ENCODE results near the gene OR4A47.
"Not testable (repeated sequence)": the region's sequence is repeated elsewhere in the genome, so short reads cannot be mapped to it uniquely, and the experiment has no call there.

DNA sequence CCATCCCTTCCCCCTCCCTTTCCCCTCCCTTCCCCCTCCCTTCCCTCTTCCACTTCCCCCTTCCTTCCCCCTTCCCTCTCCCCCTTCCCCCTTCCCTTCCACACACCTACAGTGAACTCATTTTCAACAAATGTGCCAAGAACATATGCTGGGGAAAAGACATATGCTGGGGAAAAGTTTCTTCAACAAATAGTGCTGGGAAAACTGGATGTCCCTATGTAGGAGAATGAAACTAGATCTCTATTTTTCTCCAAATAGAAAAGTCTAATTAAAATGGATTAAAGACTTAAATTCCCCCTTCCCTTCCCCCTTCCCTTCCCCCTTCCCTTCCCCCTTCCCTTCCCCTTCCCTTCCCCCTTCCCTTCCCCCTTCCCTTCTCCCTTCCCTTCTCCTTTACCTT lies 17.6 kb downstream of the OR4A47 start:
- TF ChIP-seq, protein P1, sequence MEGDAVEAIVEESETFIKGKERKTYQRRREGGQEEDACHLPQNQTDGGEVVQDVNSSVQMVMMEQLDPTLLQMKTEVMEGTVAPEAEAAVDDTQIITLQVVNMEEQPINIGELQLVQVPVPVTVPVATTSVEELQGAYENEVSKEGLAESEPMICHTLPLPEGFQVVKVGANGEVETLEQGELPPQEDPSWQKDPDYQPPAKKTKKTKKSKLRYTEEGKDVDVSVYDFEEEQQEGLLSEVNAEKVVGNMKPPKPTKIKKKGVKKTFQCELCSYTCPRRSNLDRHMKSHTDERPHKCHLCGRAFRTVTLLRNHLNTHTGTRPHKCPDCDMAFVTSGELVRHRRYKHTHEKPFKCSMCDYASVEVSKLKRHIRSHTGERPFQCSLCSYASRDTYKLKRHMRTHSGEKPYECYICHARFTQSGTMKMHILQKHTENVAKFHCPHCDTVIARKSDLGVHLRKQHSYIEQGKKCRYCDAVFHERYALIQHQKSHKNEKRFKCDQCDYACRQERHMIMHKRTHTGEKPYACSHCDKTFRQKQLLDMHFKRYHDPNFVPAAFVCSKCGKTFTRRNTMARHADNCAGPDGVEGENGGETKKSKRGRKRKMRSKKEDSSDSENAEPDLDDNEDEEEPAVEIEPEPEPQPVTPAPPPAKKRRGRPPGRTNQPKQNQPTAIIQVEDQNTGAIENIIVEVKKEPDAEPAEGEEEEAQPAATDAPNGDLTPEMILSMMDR (IDR thresholded peaks at IDR 0.05; ENCODE audit: poor library complexity), result not testable (repeated sequence)
- TF ChIP-seq EZH2phosphoT487 (IDR thresholded peaks at IDR 0.05; ENCODE audit: low read depth, severe bottlenecking, unreplicated experiment), result not testable (repeated sequence)

Data from hepatocyte (in vitro differentiated cells).